Activated CD8-positive, alpha-beta memory T cell treated with anti-CD3 and anti-CD28 coated beads for 48 hours (primary cell): ENCODE results near the gene PARP3.
A peak's percentile ranks its signal among the peaks of the same experiment; 100 is the strongest.
"Not testable (repeated sequence)": the region's sequence is repeated elsewhere in the genome, so short reads cannot be mapped to it uniquely, and the experiment has no call there.

ENCODE experiments used
- DNase-seq, 3 experiments: peaks; one replicate each; pipeline ENCODE4 v3.0.0-alpha.2; 2020; ENCODE audit warnings: low read depth in 2 of 3, low spot score in 2 of 3

PARP3 gene

DNA sequence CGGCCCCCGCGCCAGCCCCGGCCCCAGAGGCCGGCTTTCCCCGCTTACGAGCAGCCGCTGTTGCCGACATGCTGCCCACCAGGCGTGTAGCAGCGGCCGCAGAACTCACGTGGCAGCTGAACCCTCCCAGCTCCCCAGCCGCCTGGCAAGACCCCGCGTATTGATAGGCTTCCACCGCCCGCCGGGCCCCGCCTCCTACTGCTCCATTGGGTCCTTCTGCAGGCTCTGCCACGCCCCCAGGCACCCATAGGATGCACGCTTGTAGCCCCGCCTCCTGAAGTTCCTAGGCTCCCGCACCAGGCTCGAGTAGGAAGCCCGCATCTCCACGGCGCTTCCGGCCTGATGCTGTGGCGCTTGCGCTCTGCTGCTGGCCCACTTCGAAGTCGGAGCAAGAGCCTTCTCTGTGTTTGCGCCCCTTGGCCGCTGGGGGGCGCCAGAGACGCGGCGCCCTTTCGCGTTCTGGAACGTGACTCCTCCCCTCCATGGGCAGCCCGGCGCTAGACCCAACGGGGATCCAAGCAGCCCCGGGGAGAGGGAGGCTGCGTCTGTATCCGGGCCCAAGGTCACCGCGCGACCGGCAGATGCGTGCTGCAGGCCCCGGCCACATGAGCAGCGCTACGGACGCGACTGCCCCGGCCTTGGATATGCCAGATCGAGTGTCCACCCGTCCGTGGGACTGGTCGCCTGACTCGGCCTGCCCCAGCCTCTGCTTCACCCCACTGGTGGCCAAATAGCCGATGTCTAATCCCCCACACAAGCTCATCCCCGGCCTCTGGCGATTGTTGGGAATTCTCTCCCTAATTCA is at the start of gene PARP3, which contains the start of gene RRP9:
Gene PARP3, plus strand, starts transcription at position 566 of the 805 bp plus-strand sequence. CDS start 993 bp downstream, outside the sequence.
Gene RRP9, minus strand, starts transcription at position 107 of the 805 bp plus-strand sequence. Its CDS starts 37 bp downstream, at position 70.
- DNase-seq, result peak; percentile 90 to 99 (median 91)

- DNase-seq, result no peak
Measured at GRCh38 chr3:51894391-51894790, 47.8 kb upstream of the PARP3 start.

GRCh38 chr3:51894939-51895338 is 47.2 kb upstream of the PARP3 start:
- no peak for DNase-seq

GRCh38 chr3:51896607-51897305 is 45.4 kb upstream of the PARP3 start:
- DNase-seq, result no peak

DNA sequence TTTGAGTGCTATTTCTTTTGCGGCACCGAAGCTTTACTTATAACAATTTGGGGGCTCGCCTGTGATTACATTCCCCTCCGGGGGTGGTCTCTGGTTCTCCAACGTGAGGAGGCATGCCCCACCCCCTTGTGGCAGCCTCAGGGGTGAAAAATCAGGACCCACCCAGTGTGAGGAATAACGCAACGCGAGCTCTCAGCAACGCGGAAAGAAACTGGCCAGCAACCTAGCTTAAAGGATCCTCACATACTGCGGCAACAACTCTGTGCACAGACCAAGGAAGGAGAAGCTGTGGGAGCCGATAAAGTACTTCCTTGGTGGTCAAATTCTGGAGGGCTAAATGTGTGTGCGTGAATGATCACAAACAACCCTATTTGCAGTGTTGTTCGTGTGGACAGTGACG is 44.8 kb upstream of the PARP3 start:
- DNase-seq, result no peak

- DNase-seq, result not testable (repeated sequence)
Measured at GRCh38 chr3:51900043-51900442, 42.1 kb upstream of the PARP3 start.

- DNase-seq, result peak in 1 of 3 experiments; percentile 5
Measured at GRCh38 chr3:51902361-51902760, 39.8 kb upstream of the PARP3 start.

DNA sequence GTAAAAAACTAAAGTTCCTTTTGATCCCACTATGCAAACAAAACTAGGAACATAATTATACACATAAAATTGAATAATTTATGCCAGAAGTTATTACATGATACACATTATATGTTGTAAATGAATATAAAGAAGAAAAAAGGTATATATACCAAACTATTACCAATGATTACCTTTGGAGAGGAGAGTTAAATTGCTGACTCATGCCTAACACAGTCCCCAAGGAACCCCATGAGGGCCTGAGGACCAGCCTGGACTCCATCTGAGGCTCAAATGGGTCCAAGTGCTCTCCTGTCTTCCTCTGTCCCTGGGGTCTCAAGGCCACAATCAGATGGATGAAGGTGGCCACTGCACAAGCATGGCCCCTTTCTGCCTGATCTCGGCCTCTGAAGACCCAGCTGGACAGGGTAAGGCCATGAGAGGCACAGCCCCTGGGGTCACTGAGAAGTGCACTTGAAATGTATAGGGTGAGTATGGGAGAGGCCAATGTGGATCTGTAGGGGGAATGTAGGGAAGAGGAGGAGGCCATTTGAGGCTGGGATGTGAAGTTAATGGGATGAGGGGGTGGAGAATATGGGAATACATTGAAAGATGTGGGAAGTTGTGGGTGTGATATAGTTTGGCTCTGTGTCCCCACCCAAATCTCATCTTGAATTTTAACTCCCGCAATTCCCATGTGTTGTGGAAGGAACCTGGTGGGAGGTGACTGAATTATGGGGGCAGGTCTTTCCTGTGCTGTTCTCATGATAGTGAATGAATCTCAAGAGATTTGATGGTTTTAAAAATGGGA is 37.9 kb upstream of the PARP3 start:
- no peak for DNase-seq

- no peak for DNase-seq
Measured at GRCh38 chr3:51908026-51908425, 34.1 kb upstream of the PARP3 start.

DNA sequence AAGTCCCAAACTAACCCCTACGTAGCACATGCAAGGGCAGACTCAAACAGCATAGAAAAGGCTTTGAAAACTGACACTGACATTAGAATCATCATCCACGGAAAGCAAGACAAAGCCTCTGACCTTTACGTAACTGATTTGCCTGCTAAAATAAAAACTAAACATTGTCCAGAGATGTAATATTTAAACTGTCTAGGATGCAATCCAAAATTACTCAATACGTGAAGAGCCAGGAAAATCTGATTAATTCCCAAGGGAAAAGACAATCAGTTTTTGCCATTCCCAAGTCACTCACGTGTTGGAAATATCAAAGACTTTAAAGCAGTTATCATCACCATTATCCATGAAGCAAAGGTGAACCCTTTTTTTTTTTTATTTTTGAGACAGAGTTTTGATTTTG is 25.7 kb upstream of the PARP3 start:
- no peak for DNase-seq

GRCh38 chr3:51921081-51921578 is 21.0 kb upstream of the PARP3 start:
- no peak for DNase-seq

GRCh38 chr3:51927061-51927977 is 14.8 kb upstream of the PARP3 start:
- no peak for DNase-seq

GRCh38 chr3:51928438-51928837 is 13.7 kb upstream of the PARP3 start:
- DNase-seq, result no peak

DNA sequence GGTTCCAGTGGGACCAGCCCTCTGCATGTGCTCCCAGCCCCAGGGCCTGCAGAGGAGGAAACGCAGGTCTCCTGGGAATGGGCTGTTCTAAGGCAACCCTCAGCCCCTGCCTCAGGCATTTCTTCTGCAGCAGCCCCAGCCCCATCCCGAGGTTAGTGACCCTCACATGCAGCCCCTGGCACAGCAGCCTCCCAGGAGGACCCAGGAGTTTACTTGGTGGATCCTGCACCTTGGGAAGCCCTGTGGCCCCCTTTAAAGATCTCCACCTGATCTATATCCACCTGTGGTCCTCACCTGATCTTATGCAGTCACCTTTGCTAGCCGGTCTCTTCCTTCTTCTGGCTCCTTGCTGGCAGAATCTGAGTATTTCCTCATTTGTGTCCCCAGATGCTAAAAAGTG is 13.2 kb upstream of the PARP3 start:
- not testable (repeated sequence) for DNase-seq

DNA sequence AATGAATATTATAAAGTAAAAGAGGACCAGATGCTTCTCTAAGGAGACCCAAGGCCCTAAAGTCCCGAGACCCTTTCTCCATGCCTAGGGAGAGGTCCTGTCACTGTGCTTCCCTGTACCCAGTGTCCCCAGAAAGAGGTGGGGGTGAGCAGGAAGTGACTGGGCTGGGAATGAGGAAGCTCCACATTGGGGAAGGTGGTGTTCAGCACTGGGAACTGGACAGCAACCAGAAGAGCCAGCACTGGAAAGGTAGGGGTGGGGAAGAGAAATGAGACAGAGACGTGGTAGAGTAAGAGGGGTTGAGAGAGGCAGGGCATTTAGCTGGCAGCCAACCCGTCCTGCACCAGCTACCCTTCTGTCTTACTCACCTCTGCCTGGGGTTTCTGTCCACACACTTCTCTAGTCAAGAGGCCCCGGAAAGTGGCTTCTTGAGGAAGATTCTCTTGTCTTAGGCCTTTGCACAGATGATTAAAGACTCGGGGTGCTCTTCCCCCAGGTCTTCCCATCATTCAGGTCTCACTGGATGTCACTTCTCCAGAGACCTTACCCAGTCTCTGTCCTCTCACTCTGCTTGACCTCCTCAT is 12.7 kb upstream of the PARP3 start:
- no peak for DNase-seq

- DNase-seq, result no peak
Measured at GRCh38 chr3:51930439-51930838, 11.7 kb upstream of the PARP3 start.

- DNase-seq, result no peak
Measured at GRCh38 chr3:51931756-51932155, 10.4 kb upstream of the PARP3 start.

DNA sequence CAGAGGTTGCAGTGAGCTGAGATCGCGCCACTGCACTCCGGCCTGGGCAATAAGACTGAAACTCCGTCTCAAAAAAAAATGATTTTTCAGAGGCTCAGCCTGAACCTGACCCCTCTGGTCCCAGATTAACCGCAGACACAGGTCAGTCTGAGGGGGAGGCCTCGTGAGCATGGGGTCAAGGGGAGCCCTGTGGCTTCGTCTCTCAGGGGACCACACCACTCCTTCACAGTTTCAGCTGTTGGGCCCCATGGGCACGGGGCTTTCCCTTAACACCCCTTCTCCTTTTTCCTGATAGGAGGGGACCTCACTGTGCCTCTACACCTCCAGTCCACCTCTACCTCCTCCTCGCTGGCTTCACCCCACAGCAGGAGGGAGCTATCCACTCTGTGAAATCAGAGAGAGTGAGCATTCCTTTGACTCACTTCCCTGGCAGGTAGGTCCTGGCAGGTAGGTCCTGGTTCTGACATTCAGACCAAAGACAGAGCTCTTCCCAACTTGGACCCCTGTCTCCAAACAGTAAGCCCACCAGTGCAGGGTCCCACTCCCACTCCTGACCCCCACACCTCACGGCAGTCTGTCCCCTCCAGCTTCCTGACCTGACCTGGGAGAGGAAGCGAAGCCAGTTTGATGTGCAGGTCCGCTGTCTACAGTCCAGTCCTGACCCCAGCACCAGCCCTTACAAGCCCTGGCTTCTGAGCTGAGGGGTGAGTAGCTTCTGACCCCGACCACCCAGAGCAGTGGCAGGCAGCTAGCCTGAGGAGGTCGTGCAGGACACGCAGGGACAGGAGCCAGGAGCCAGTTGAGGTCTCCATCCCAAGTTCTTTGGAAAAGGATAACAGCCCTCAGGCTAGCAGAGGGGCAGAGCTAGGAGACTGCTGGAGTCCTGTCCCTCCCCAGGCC is 9.4 kb upstream of the PARP3 start:
- no peak for DNase-seq
